HepG2 (cell line): Measurements from ENCODE around the gene OR5K2. TPM values are rescaled to one million over a fixed set of nuclear protein-coding genes. Genes with fewer than 3 reads are reported as not detected.

Experiments
- HHEX ChIP-seq: IDR thresholded peaks from 2 replicates; pipeline ENCODE4 v1.6.1; 2016; ENCODE audit warnings: control low read depth
- JUN ChIP-seq: sonication (generic); formaldehyde crosslinking; IDR thresholded peaks from 2 replicates; pipeline ENCODE4 v1.4.0; 2020; ENCODE audit warnings: mild to moderate bottlenecking, missing genetic modification reagents
- MTA1 ChIP-seq: sonication (generic); formaldehyde crosslinking; IDR thresholded peaks from 2 replicates; pipeline ENCODE4 v1.4.0; 2020; ENCODE audit warnings: missing genetic modification reagents, mild to moderate bottlenecking, borderline replicate concordance
- NFIB ChIP-seq: sonication (generic); formaldehyde crosslinking; IDR thresholded peaks from 2 replicates; pipeline ENCODE4 v1.9.0; 2021; ENCODE audit warnings: missing genetic modification reagents, mild to moderate bottlenecking, borderline replicate concordance
- POGZ ChIP-seq: sonication (generic); formaldehyde crosslinking; IDR thresholded peaks from 2 replicates; pipeline ENCODE4 v1.4.0; 2020; ENCODE audit warnings: mild to moderate bottlenecking, missing genetic modification reagents
- ZBTB42 ChIP-seq: sonication (generic); formaldehyde crosslinking; IDR thresholded peaks from 2 replicates; pipeline ENCODE4 v1.5.0; 2020; ENCODE audit warnings: mild to moderate bottlenecking, missing genetic modification reagents
- ZNF484 ChIP-seq: sonication (generic); formaldehyde crosslinking; IDR thresholded peaks from 2 replicates; pipeline ENCODE4 v1.5.1; 2020; ENCODE audit warnings: mild to moderate bottlenecking, low read depth, missing genetic modification reagents, borderline replicate concordance
- ZNF616 ChIP-seq: sonication (generic); formaldehyde crosslinking; IDR thresholded peaks from 2 replicates; pipeline ENCODE4 v1.5.0; 2020; ENCODE audit warnings: low read depth, mild to moderate bottlenecking, missing genetic modification reagents
- polyA plus RNA-seq, 8 experiments: library from polyadenylated mRNA; depleted of rRNA in 3 of 8; stranded (reverse) in 7 of 8; unstranded in 1 of 8; fragments of >200 nt; fragmentation: Illumina TruSeq in 4 of 8; extraction: Trizol in 4 of 8; gene quantifications; 2 replicates each; pipeline versions ENCODE4 v1.2.1 to v1.2.3, GENCODE V29; 2011 to 2016; ENCODE audit warnings: low read depth in 4 of 8, missing spikeins in 1 of 8, mixed read lengths in 1 of 8; ENCODE audit not compliant: insufficient read depth in 1 of 8
- total RNA-seq, 5 experiments: library from RNA; depleted of rRNA; stranded (reverse); fragments of >200 nt; fragmentation: Illumina TruSeq; extraction: Trizol; gene quantifications; 2 replicates each; pipeline ENCODE4 v1.2.3, GENCODE V29; 2016; ENCODE audit warnings: low read depth in 1 of 5
- TF ChIP-seq, protein P1 (sequence below): sonication (generic); formaldehyde crosslinking; IDR thresholded peaks from one replicate; pipeline ENCODE4 v1.5.1; 2020; ENCODE audit warnings: mild to moderate bottlenecking, missing genetic modification reagents; ENCODE audit errors: not compliant biosample characterization
- TF ChIP-seq, protein P2 (sequence below): conservative IDR thresholded peaks from 2 replicates; pipeline ENCODE4 v1.6.1; 2018; ENCODE audit warnings: missing genetic modification reagents

The OR5K2 gene
- total and polyA plus RNA-seq, 2 of the 13 experiments (the other 11 are each of a cell fraction or from before 2014, with no cell fraction given) = not detected

DNA sequence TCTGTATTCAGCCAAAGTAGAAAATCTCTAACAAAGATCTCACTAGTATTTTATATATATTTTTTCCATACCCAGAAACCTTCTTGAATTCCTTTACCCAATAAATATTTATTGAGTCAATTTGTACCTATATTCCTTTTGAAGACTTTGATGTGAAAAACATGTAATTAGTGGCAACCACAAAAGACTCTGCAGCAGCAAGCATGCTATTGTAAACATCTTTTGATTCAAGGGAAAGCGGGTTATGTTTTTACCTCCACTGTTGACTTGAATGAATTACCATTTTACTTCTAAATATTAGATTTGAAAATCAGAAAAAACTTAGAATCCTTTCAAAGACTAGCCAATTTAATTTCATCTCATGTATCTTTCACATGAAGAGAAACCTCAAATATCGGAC, 36.7 kb downstream of the OR5K2 start (continued):
- TF ChIP-seq, protein P1, sequence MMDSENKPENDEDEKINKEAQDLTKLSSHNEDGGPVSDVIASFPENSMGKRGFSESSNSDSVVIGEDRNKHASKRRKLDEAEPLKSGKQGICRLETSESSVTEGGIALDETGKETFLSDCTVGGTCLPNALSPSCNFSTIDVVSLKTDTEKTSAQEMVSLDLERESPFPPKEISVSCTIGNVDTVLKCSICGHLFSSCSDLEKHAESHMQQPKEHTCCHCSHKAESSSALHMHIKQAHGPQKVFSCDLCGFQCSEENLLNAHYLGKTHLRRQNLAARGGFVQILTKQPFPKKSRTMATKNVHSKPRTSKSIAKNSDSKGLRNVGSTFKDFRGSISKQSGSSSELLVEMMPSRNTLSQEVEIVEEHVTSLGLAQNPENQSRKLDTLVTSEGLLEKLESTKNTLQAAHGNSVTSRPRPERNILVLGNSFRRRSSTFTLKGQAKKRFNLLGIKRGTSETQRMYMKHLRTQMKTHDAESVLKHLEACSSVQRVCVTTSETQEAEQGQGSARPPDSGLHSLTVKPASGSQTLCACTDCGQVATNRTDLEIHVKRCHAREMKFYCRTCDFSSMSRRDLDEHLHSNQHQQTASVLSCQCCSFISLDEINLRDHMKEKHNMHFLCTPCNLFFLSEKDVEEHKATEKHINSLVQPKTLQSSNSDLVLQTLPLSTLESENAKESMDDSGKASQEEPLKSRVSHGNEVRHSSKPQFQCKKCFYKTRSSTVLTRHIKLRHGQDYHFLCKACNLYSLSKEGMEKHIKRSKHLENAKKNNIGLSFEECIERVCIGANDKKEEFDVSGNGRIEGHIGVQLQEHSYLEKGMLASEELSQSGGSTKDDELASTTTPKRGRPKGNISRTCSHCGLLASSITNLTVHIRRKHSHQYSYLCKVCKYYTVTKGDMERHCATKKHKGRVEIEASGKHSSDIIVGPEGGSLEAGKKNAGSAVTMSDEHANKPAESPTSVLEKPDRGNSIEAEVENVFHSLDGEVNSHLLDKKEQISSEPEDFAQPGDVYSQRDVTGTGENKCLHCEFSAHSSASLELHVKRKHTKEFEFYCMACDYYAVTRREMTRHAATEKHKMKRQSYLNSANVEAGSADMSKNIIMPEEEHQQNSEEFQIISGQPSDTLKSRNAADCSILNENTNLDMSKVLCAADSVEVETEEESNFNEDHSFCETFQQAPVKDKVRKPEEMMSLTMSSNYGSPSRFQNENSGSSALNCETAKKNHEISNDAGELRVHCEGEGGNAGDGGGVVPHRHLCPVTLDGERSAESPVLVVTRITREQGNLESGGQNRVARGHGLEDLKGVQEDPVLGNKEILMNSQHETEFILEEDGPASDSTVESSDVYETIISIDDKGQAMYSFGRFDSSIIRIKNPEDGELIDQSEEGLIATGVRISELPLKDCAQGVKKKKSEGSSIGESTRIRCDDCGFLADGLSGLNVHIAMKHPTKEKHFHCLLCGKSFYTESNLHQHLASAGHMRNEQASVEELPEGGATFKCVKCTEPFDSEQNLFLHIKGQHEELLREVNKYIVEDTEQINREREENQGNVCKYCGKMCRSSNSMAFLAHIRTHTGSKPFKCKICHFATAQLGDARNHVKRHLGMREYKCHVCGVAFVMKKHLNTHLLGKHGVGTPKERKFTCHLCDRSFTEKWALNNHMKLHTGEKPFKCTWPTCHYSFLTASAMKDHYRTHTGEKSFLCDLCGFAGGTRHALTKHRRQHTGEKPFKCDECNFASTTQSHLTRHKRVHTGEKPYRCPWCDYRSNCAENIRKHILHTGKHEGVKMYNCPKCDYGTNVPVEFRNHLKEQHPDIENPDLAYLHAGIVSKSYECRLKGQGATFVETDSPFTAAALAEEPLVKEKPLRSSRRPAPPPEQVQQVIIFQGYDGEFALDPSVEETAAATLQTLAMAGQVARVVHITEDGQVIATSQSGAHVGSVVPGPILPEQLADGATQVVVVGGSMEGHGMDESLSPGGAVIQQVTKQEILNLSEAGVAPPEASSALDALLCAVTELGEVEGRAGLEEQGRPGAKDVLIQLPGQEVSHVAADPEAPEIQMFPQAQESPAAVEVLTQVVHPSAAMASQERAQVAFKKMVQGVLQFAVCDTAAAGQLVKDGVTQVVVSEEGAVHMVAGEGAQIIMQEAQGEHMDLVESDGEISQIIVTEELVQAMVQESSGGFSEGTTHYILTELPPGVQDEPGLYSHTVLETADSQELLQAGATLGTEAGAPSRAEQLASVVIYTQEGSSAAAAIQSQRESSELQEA = no peak
- no peak for TF ChIP-seq ZBTB42 (CRISPR knock-in tag)
- no peak for TF ChIP-seq POGZ (CRISPR knock-in tag)
- no peak for TF ChIP-seq ZNF616
- TF ChIP-seq NFIB (CRISPR knock-in tag) = no peak
- no peak for TF ChIP-seq JUN (CRISPR knock-in tag)
- no peak for TF ChIP-seq MTA1
- TF ChIP-seq HHEX (CRISPR knock-in tag) = no peak
- TF ChIP-seq ZNF484 = no peak
- TF ChIP-seq, protein P2, sequence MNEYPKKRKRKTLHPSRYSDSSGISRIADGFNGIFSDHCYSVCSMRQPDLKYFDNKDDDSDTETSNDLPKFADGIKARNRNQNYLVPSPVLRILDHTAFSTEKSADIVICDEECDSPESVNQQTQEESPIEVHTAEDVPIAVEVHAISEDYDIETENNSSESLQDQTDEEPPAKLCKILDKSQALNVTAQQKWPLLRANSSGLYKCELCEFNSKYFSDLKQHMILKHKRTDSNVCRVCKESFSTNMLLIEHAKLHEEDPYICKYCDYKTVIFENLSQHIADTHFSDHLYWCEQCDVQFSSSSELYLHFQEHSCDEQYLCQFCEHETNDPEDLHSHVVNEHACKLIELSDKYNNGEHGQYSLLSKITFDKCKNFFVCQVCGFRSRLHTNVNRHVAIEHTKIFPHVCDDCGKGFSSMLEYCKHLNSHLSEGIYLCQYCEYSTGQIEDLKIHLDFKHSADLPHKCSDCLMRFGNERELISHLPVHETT (CRISPR knock-in tag) = no peak
- TF ChIP-seq, all 625 proteins: peak for 0
